Lower lobe of right lung (tissue), 2 donors: Measurements from ENCODE around the gene THSD7A. TPM values are rescaled to one million over a fixed set of nuclear protein-coding genes. Genes with fewer than 3 reads are reported as not detected.

Experiments
- ATAC-seq, 2 donors: fragments of 200-7000 bp; cut with Tn5 transposase; one replicate each; pipeline ENCODE4 v1.9.1; 2020 to 2022; ENCODE audit warnings: mild to moderate bottlenecking in 2 of 2, moderate library complexity in 2 of 2
- DNase-seq: peaks from one replicate; pipeline ENCODE4 v3.0.0-alpha.2; 2020
- H3K27ac ChIP-seq: fragments of 200-600 bp; one replicate; pipeline ENCODE4 v1.8.0; 2022
- H3K27me3 ChIP-seq: fragments of 200-600 bp; one replicate; pipeline ENCODE4 v1.8.0; 2022; ENCODE audit warnings: low read depth
- H3K36me3 ChIP-seq: fragments of 200-600 bp; one replicate; pipeline ENCODE4 v1.8.0; 2022; ENCODE audit warnings: mild to moderate bottlenecking
- H3K4me1 ChIP-seq: fragments of 200-600 bp; one replicate; pipeline ENCODE4 v1.8.0; 2022
- H3K4me3 ChIP-seq: fragments of 200-600 bp; one replicate; pipeline ENCODE4 v1.8.0; 2022; ENCODE audit warnings: mild to moderate bottlenecking
- H3K9me3 ChIP-seq: fragments of 200-600 bp; one replicate; pipeline ENCODE4 v1.8.0; 2022
- CTCF ChIP-seq: fragments of 200-600 bp; IDR thresholded peaks from one replicate; pipeline ENCODE4 v1.8.0; 2022; ENCODE audit warnings: antibody characterized with exemption, mild to moderate bottlenecking
- intact Hi-C: fragments of 100-400 bp; cut with DNase I; formaldehyde crosslinking; loops from one replicate; pipeline ENCODE4 v1.11.0; 2022
- total RNA-seq: library from RNA; stranded (reverse); fragmentation: NEBNext Ultra II Directional; extraction: Animal tissue kit (Norgen Biotek cat#: 25700); gene quantifications from one replicate; pipeline ENCODE4 v1.2.1, GENCODE V29; 2021
- donor health status: DM: no; HTN: yes; CAD: no; lungs with severe emphysema.

Gene THSD7A
- total RNA-seq, 1 donor from 2014 or later = 7.2 TPM

- Histone ChIP-seq H3K9me3 (no peaks in the 10 kb centered on the region), H3K4me1 (no peaks in the 10 kb centered on the region), H3K4me3 (no peak overlapping the region), H3K27me3 (no peaks in the 10 kb centered on the region), H3K36me3 (no peaks in the 10 kb centered on the region), H3K27ac (no peak overlapping the region)
- no peak for TF ChIP-seq CTCF
- ATAC-seq (no peak), DNase-seq (no peak)
- intact Hi-C loops = no loop called here
These were observed 193.8 kb downstream of the THSD7A start for GRCh38 chr7:11638011-11638774.

GRCh38 chr7:11636274-11636673, 195.7 kb downstream of the THSD7A start:
- no peak overlapping the region for H3K27ac ChIP-seq
- DNase-seq = no peak

DNA sequence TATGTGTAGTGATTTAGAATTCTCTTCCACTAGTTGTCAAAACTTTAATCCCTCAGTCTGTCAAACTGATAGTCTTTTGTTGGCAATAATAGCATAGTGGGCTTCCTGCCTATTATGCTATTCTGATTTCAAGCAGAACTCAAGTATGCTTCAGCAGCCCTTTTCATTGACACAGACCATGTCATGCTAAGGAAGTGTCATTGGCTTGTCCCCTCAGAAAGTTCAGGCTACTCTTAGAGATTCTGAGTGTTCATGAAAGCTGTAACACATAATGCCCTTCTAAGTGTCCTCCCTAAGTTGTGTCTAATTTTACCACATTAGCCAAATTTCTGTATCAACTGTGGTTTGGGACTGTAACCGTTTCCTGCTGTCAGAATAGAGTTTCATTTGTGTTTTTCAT, 198.7 kb downstream of the THSD7A start:
- Histone ChIP-seq H3K4me3 (no peak overlapping the region), H3K36me3 (no peaks in the 10 kb centered on the region), H3K4me1 (no peaks in the 10 kb centered on the region), H3K27me3 (no peaks in the 10 kb centered on the region), H3K27ac (no peak overlapping the region), H3K9me3 (no peaks in the 10 kb centered on the region)
- no peak for TF ChIP-seq CTCF
- DNase-seq (no peak), ATAC-seq (no peak)
- intact Hi-C loops = no loop called here

More at GRCh38 chr7:11636274-11636673, 195.7 kb downstream of the THSD7A start:
- Histone ChIP-seq H3K4me1 (no peaks in the 10 kb centered on the region), H3K27me3 (no peaks in the 10 kb centered on the region), H3K9me3 (no peaks in the 10 kb centered on the region), H3K4me3 (no peak overlapping the region), H3K36me3 (no peaks in the 10 kb centered on the region)
- no peak for TF ChIP-seq CTCF
- intact Hi-C loops = no loop called here
- no peak for ATAC-seq

- H3K4me3 ChIP-seq = no peak overlapping the region
- intact Hi-C loops = no loop called here
- TF ChIP-seq CTCF = no peak
These were observed 201.6 kb downstream of the THSD7A start for GRCh38 chr7:11630355-11630754.

DNA sequence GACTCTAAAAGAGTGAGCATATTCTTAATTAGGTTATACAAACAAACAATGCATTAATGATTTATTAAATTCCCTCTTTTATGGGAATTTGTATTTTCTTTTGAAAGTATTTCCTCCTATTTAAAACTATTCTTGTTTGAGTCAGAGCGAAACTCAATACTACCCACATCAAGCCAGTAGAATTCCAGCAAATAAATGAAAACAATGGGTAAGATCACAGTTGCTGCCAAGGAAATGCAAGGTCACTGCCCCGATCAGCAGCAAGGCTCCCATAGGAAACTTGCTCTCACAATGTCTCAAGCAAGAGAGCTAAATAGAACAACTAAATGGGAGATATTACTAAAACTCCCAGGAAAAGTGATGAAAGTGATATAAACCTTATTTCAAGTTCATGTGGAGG, 206.3 kb downstream of the THSD7A start:
- Histone ChIP-seq H3K36me3 (no peaks in the 10 kb centered on the region), H3K4me3 (no peak overlapping the region), H3K27me3 (no peaks in the 10 kb centered on the region), H3K27ac (no peak overlapping the region), H3K9me3 (no peaks in the 10 kb centered on the region), H3K4me1 (no peaks in the 10 kb centered on the region)
- TF ChIP-seq CTCF = no peak
- ATAC-seq (peak in 1 of 2 donors; percentile 33), DNase-seq (no peak)
- intact Hi-C loops = no loop called here

More at GRCh38 chr7:11630355-11630754, 201.6 kb downstream of the THSD7A start:
- Histone ChIP-seq H3K36me3 (no peaks in the 10 kb centered on the region), H3K27ac (no peak overlapping the region), H3K4me1 (no peaks in the 10 kb centered on the region), H3K27me3 (no peaks in the 10 kb centered on the region), H3K9me3 (no peaks in the 10 kb centered on the region)
- no peak for DNase-seq
- no peak for ATAC-seq
